Measurements from ENCODE around the gene FAM174C. TPM values are rescaled to one million over a fixed set of nuclear protein-coding genes. Genes with fewer than 3 reads are reported as not detected.

Gene FAM174C
- total RNA-seq, 1 donor from 2014 or later, result 22.7 TPM

- Mint-ChIP-seq H3K4me3 (ENCODE audit: unreplicated experiment) (no peak overlapping the region), H3K9me3 (ENCODE audit: unreplicated experiment) (no peaks in the 10 kb centered on the region), H3K27ac (ENCODE audit: unreplicated experiment) (no peak overlapping the region), H3K36me3 (ENCODE audit: low read depth, unreplicated experiment) (peaks cover 3% of the 10 kb centered on the region), H3K27me3 (ENCODE audit: unreplicated experiment) (peaks cover 7% of the 10 kb centered on the region), H3K4me1 (ENCODE audit: unreplicated experiment) (no peaks in the 10 kb centered on the region)
- no peak for DNase-seq (ENCODE audit: low spot score)
- TF ChIP-seq CTCF (IDR thresholded peaks at IDR 0.05; ENCODE audit: unreplicated experiment), result no peak
Observed at GRCh38 chr19:1294688-1295087, 19.4 kb downstream of the FAM174C start.

- H3K9me3 Mint-ChIP-seq (ENCODE audit: unreplicated experiment), result no peaks in the 10 kb centered on the region
- H3K27ac Mint-ChIP-seq (ENCODE audit: unreplicated experiment), result no peak overlapping the region
- H3K27me3 Mint-ChIP-seq (ENCODE audit: unreplicated experiment), result peaks cover 7% of the 10 kb centered on the region
- DNase-seq (ENCODE audit: low spot score), result peak; percentile 61
- peaks cover 3% of the 10 kb centered on the region for H3K36me3 Mint-ChIP-seq (ENCODE audit: low read depth, unreplicated experiment)
- H3K4me3 Mint-ChIP-seq (ENCODE audit: unreplicated experiment), result no peak overlapping the region
- no peak for TF ChIP-seq CTCF (IDR thresholded peaks at IDR 0.05; ENCODE audit: unreplicated experiment)
- no peaks in the 10 kb centered on the region for H3K4me1 Mint-ChIP-seq (ENCODE audit: unreplicated experiment)
Observed at GRCh38 chr19:1295169-1296012, 20.1 kb downstream of the FAM174C start.

DNA sequence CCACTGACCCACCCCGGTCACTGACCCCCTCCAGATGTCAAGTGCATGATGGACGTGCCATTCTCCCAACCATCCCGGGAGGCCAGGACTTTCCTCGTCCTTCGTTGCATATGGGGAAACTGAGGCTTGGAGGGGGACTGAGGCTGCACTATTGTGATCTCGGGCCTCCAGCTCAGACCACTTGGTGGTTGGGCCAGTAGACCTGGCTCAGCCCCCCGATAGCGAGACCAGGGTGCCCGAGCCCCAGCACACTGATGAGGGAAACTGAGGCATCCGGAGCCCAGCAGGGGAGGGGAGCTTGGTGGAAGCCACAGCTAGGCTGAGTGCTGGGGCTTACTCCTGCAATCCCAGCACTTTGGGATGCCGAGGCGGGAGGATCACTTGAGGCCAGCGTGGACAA is 20.7 kb downstream of the FAM174C start:
- TF ChIP-seq CTCF (IDR thresholded peaks at IDR 0.05; ENCODE audit: unreplicated experiment), result no peak
- Mint-ChIP-seq H3K9me3 (ENCODE audit: unreplicated experiment) (no peaks in the 10 kb centered on the region), H3K4me1 (ENCODE audit: unreplicated experiment) (no peaks in the 10 kb centered on the region), H3K4me3 (ENCODE audit: unreplicated experiment) (no peak overlapping the region), H3K27ac (ENCODE audit: unreplicated experiment) (no peak overlapping the region), H3K36me3 (ENCODE audit: low read depth, unreplicated experiment) (peaks cover 7% of the 10 kb centered on the region), H3K27me3 (ENCODE audit: unreplicated experiment) (peaks cover 7% of the 10 kb centered on the region)
- DNase-seq (ENCODE audit: low spot score), result no peak

DNA sequence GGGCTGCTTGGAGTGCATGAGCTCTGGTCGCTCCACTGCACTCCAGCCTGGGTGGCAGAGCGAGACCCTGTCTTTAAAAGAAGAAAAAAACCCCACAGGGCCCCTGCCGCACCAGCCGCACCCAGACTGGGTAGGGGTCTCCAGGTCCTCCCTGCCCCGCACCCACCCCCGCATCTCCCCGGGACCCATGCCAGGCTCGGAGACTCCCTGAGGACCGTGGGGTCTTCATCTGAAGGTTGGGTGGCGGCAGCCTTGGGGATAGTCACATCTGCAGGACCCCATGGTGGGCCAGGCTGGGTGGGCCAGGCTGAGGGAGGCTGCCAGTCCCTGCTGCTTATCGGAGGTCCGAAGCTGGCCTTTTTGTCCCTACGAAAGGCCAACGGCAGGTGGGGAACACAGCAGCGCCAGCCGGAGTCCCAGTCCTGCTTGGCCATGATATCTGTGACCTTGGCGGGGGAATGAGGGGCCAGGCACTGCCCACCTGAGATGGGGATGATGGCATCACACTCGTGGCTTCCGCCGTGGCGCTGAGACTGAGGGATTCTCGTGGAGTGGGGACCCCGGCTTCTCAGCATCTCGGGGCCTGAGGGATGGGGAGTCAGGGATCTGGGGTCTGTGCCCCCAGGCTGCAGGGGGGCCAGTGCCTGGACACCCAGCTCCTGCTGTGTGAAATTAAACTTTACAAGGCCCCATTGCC is 21.4 kb downstream of the FAM174C start:
- no peak overlapping the region for H3K27ac Mint-ChIP-seq (ENCODE audit: unreplicated experiment)
- peaks cover 7% of the 10 kb centered on the region for H3K27me3 Mint-ChIP-seq (ENCODE audit: unreplicated experiment)
- H3K4me1 Mint-ChIP-seq (ENCODE audit: unreplicated experiment), result no peaks in the 10 kb centered on the region
- peak overlapping the region; percentile 66 for H3K4me3 Mint-ChIP-seq (ENCODE audit: unreplicated experiment)
- no peaks in the 10 kb centered on the region for H3K9me3 Mint-ChIP-seq (ENCODE audit: unreplicated experiment)
- TF ChIP-seq CTCF (IDR thresholded peaks at IDR 0.05; ENCODE audit: unreplicated experiment), result no peak
- DNase-seq (ENCODE audit: low spot score), result no peak
- peaks cover 7% of the 10 kb centered on the region for H3K36me3 Mint-ChIP-seq (ENCODE audit: low read depth, unreplicated experiment)

DNA sequence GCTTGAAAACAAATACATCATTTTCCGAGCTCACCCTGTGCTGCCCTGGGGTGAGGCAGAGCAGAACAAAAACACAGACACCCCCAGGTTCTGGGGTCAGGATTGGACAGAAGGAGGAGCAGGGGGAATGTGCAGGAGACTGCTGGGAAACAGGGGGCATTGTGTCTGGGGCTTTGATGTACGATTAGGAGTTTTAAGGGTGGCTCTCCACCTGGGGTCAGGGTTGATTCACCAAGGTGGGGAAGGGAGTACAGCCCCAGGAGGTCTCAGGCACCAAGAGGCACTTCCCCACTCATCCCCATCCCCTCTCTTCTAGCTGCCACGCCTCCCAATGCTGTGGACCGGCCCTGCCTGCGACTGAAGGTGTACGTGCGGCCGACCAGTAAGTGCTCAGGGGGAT is 22.9 kb downstream of the FAM174C start:
- no peak for DNase-seq (ENCODE audit: low spot score)
- no peaks in the 10 kb centered on the region for H3K4me1 Mint-ChIP-seq (ENCODE audit: unreplicated experiment)
- peaks cover 7% of the 10 kb centered on the region for H3K36me3 Mint-ChIP-seq (ENCODE audit: low read depth, unreplicated experiment)
- no peak overlapping the region for H3K27ac Mint-ChIP-seq (ENCODE audit: unreplicated experiment)
- no peak overlapping the region for H3K4me3 Mint-ChIP-seq (ENCODE audit: unreplicated experiment)
- H3K27me3 Mint-ChIP-seq (ENCODE audit: unreplicated experiment), result peaks cover 3% of the 10 kb centered on the region
- TF ChIP-seq CTCF (IDR thresholded peaks at IDR 0.05; ENCODE audit: unreplicated experiment), result no peak
- H3K9me3 Mint-ChIP-seq (ENCODE audit: unreplicated experiment), result no peaks in the 10 kb centered on the region
